T1000 (cell line): Measurements from ENCODE around the gene CMAS.
"Not testable (repeated sequence)": the region's sequence is repeated elsewhere in the genome, so short reads cannot be mapped to it uniquely, and the experiment has no call there.

ENCODE experiments used
- DNase-seq: peaks from one replicate; lab custom pipeline; 2025; ENCODE audit warnings: mixed read lengths; lab: John Stamatoyannopoulos, UW

CMAS gene

GRCh38 chr12:22046090-22046967, at the start of gene CMAS:
TSS of gene CMAS (plus strand) at chr12:22046218. CDS start at chr12:22046304, 86 bp downstream.
- peak; percentile 81 for DNase-seq

GRCh38 chr12:21998295-21998694, 47.7 kb upstream of the CMAS start:
- no peak for DNase-seq

- no peak for DNase-seq
Observed at GRCh38 chr12:21998782-21999181, 47.2 kb upstream of the CMAS start.

- no peak for DNase-seq
Observed at GRCh38 chr12:22002430-22002829, 43.6 kb upstream of the CMAS start.

- not testable (repeated sequence) for DNase-seq
Observed at GRCh38 chr12:22007794-22008193, 38.2 kb upstream of the CMAS start.

GRCh38 chr12:22008196-22008595, 37.8 kb upstream of the CMAS start:
- DNase-seq: no peak

- DNase-seq: no peak
Observed at GRCh38 chr12:22014041-22014782, 31.8 kb upstream of the CMAS start.

- no peak for DNase-seq
Observed at GRCh38 chr12:22014783-22015144, 31.3 kb upstream of the CMAS start.

GRCh38 chr12:22016982-22017381, 29.0 kb upstream of the CMAS start:
- DNase-seq: no peak

GRCh38 chr12:22018860-22019259, 27.2 kb upstream of the CMAS start:
- DNase-seq: no peak

- DNase-seq: not testable (repeated sequence)
Observed at GRCh38 chr12:22023489-22023888, 22.5 kb upstream of the CMAS start.

- no peak for DNase-seq
Observed at GRCh38 chr12:22029491-22029890, 16.5 kb upstream of the CMAS start.

- no peak for DNase-seq
Observed at GRCh38 chr12:22029991-22030390, 16.0 kb upstream of the CMAS start.

GRCh38 chr12:22032732-22033131, 13.3 kb upstream of the CMAS start:
- no peak for DNase-seq

- no peak for DNase-seq
Observed at GRCh38 chr12:22034709-22035506, 11.1 kb upstream of the CMAS start.

- peak; percentile 51 for DNase-seq
Observed at GRCh38 chr12:22037947-22038346, 8.1 kb upstream of the CMAS start.

- no peak for DNase-seq
Observed at GRCh38 chr12:22038734-22039133, 7.3 kb upstream of the CMAS start.

- DNase-seq: no peak
Observed at GRCh38 chr12:22039361-22039760, 6.7 kb upstream of the CMAS start.

GRCh38 chr12:22042976-22043669, 2.9 kb upstream of the CMAS start:
- DNase-seq: peak; percentile 21

- DNase-seq: no peak
Observed at GRCh38 chr12:22043943-22044342, 2.1 kb upstream of the CMAS start.

GRCh38 chr12:22044391-22044790, 1.6 kb upstream of the CMAS start:
- DNase-seq: no peak

GRCh38 chr12:22046968-22047390, 961 bp downstream of the CMAS start:
- DNase-seq: no peak
